Measurements from ENCODE around the gene SFT2D2. TPM values are rescaled to one million over a fixed set of nuclear protein-coding genes. Genes with fewer than 3 reads are reported as not detected.

SFT2D2 gene
- total RNA-seq, 3 donors from 2014 or later (not counting 1 experiment from before 2014, with no cell fraction given) = 91.8 to 118 (median 116) TPM

GRCh38 chr1:168271636-168272035, 45.8 kb downstream of the SFT2D2 start:
- ATAC-seq = no peak
- WGBS (ENCODE audit: insufficient coverage) = 100% methylated on average over 1 of the region's 1 CpG
- H3K4me3 Mint-ChIP-seq = no peak overlapping the region
- Histone ChIP-seq H3K4me1 (ENCODE audit: control insufficient read depth, insufficient read depth, low read length) (no peaks in the 10 kb centered on the region), H3K36me3 (ENCODE audit: control insufficient read depth, insufficient read depth, low read length) (no peaks in the 10 kb centered on the region), H3K9me3 (ENCODE audit: control insufficient read depth, insufficient read depth, low read length) (no peaks in the 10 kb centered on the region), H3K27ac (ENCODE audit: low read length) (no peak overlapping the region), H3K27me3 (ENCODE audit: control insufficient read depth, insufficient read depth, low read length) (no peaks in the 10 kb centered on the region), H3K4me3 (ENCODE audit: low read length) (no peak overlapping the region)
- TF ChIP-seq, protein P1, sequence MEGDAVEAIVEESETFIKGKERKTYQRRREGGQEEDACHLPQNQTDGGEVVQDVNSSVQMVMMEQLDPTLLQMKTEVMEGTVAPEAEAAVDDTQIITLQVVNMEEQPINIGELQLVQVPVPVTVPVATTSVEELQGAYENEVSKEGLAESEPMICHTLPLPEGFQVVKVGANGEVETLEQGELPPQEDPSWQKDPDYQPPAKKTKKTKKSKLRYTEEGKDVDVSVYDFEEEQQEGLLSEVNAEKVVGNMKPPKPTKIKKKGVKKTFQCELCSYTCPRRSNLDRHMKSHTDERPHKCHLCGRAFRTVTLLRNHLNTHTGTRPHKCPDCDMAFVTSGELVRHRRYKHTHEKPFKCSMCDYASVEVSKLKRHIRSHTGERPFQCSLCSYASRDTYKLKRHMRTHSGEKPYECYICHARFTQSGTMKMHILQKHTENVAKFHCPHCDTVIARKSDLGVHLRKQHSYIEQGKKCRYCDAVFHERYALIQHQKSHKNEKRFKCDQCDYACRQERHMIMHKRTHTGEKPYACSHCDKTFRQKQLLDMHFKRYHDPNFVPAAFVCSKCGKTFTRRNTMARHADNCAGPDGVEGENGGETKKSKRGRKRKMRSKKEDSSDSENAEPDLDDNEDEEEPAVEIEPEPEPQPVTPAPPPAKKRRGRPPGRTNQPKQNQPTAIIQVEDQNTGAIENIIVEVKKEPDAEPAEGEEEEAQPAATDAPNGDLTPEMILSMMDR (IDR thresholded peaks at IDR 0.05) = no peak
- no peaks in the 10 kb centered on the region for H3K9me3 Mint-ChIP-seq
- H3K27ac Mint-ChIP-seq = no peak overlapping the region
- H3K27me3 Mint-ChIP-seq (ENCODE audit: low read depth in 2 of 2) = no peaks in the 10 kb centered on the region
- intact Hi-C loops (cut with micrococcal nuclease) = no loop called here
- H3K4me1 Mint-ChIP-seq = peaks cover 13 to 16% of the 10 kb centered on the region in 2 donors
- no peaks in the 10 kb centered on the region for H3K36me3 Mint-ChIP-seq
- DNase-seq = no peak

DNA sequence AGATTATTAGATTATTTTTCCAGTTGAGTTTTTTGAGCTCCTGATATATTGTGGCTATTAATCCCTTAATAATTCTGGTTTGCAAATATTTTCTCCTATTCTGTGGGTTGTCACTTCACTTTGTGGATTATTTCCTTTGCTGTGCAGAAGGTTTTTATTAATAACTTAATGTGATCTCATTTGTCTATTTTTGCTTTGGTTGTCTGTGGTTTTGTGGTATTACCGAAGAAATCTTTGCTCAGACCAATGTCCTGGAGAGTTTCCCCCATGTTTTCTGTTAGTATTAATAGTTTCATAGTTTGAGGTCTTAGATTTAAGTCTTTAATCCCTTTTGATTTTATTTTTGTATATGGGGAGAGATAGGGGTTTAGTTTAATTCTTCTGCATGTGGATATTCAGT, 47.8 kb downstream of the SFT2D2 start:
- H3K27me3 ChIP-seq (ENCODE audit: control insufficient read depth, insufficient read depth, low read length) = no peaks in the 10 kb centered on the region

GRCh38 chr1:168279253-168279652, 53.4 kb downstream of the SFT2D2 start:
- intact Hi-C loops (cut with micrococcal nuclease) = no loop called here
- Histone ChIP-seq H3K4me3 (ENCODE audit: low read length) (no peak overlapping the region), H3K4me1 (ENCODE audit: control insufficient read depth, insufficient read depth, low read length) (no peaks in the 10 kb centered on the region), H3K27me3 (ENCODE audit: control insufficient read depth, insufficient read depth, low read length) (no peaks in the 10 kb centered on the region), H3K9me3 (ENCODE audit: control insufficient read depth, insufficient read depth, low read length) (no peaks in the 10 kb centered on the region), H3K36me3 (ENCODE audit: control insufficient read depth, insufficient read depth, low read length) (no peaks in the 10 kb centered on the region), H3K27ac (ENCODE audit: low read length) (no peak overlapping the region)
- DNase-seq (no peak), ATAC-seq (no peak)
- Mint-ChIP-seq H3K4me1 (peaks cover 2 to 7% of the 10 kb centered on the region in 2 donors), H3K36me3 (no peaks in the 10 kb centered on the region), H3K9me3 (no peaks in the 10 kb centered on the region), H3K27ac (no peak overlapping the region), H3K27me3 (ENCODE audit: low read depth in 2 of 2) (no peaks in the 10 kb centered on the region), H3K4me3 (no peak overlapping the region)
- TF ChIP-seq, protein P1 (IDR thresholded peaks at IDR 0.05) = no peak
- 100% methylated on average over 1 of the region's 1 CpG for WGBS (ENCODE audit: insufficient coverage)

More for the DNA sequence above, 47.8 kb downstream of the SFT2D2 start:
- intact Hi-C loops (cut with micrococcal nuclease) = no loop called here
- Mint-ChIP-seq H3K4me3 (no peak overlapping the region), H3K4me1 (peaks cover 13 to 16% of the 10 kb centered on the region in 2 donors), H3K27ac (no peak overlapping the region), H3K27me3 (ENCODE audit: low read depth in 2 of 2) (no peaks in the 10 kb centered on the region), H3K9me3 (no peaks in the 10 kb centered on the region), H3K36me3 (no peaks in the 10 kb centered on the region)
- no peak overlapping the region for H3K4me3 ChIP-seq (ENCODE audit: low read length)
- H3K36me3 ChIP-seq (ENCODE audit: control insufficient read depth, insufficient read depth, low read length) = no peaks in the 10 kb centered on the region
- H3K27ac ChIP-seq (ENCODE audit: low read length) = no peak overlapping the region
- H3K9me3 ChIP-seq (ENCODE audit: control insufficient read depth, insufficient read depth, low read length) = no peaks in the 10 kb centered on the region
- 0% methylated on average over 1 of the region's 1 CpG for WGBS (ENCODE audit: insufficient coverage)
- ATAC-seq = no peak
- no peaks in the 10 kb centered on the region for H3K4me1 ChIP-seq (ENCODE audit: control insufficient read depth, insufficient read depth, low read length)
- no peak for DNase-seq
- TF ChIP-seq, protein P1 (IDR thresholded peaks at IDR 0.05) = no peak

DNA sequence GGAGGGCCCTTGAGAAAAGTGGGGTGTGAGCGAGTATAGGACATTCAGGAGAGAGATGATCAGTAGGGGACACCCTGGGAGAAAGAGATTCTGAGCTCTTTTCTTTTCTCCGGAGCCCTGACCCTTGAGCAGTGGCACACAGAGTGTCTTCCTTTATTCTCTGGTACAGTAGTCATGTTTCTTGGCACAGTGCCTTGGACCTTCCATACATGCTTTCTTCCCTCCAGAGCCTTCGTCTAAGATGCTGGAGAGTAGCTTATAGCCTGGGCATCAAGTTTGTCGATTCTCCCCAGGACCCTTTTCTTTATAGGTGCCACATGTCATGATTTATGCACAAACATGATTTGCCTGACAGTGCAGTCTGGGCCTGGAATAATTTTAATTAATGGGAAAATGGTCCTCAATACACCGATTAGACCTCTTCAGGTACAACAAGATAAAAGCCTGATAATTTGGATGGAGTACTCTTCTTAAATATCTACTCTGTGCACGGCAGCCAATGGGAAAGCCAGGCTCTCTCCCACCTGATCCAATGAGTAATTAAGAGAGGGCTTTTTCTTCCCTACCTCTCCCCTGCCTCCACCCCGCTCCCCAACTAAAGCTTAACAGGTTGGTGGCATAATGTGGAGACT, 54.6 kb downstream of the SFT2D2 start, which contains the start of gene TBX19:
TBX19 (plus strand) TSS at position 582 of the 632 bp plus-strand sequence. CDS start 214 bp downstream, outside the sequence.
- TF ChIP-seq, protein P1 (IDR thresholded peaks at IDR 0.05) = no peak
- Mint-ChIP-seq H3K27ac (no peak within 1 kb of the TSS), H3K4me1 (peaks cover 0 to 10% of the 10 kb centered on the region in 2 donors), H3K4me3 (no peak within 1 kb of the TSS), H3K36me3 (no peaks in the 10 kb centered on the region), H3K27me3 (ENCODE audit: low read depth in 2 of 2) (no peaks in the 10 kb centered on the region), H3K9me3 (no peaks in the 10 kb centered on the region)
- no peak for DNase-seq
- Histone ChIP-seq H3K9me3 (ENCODE audit: control insufficient read depth, insufficient read depth, low read length) (no peaks in the 10 kb centered on the region), H3K27ac (ENCODE audit: low read length) (no peak within 1 kb of the TSS), H3K27me3 (ENCODE audit: control insufficient read depth, insufficient read depth, low read length) (no peaks in the 10 kb centered on the region), H3K4me3 (ENCODE audit: low read length) (no peak within 1 kb of the TSS), H3K36me3 (ENCODE audit: control insufficient read depth, insufficient read depth, low read length) (no peaks in the 10 kb centered on the region), H3K4me1 (ENCODE audit: control insufficient read depth, insufficient read depth, low read length) (no peaks in the 10 kb centered on the region)
- no peak for ATAC-seq
- 90% methylated on average over 5 of the region's 7 CpGs for WGBS (ENCODE audit: insufficient coverage)
- intact Hi-C loops (cut with micrococcal nuclease) = no loop called here
